Cardiac fibroblast (primary cell): Measurements from ENCODE around the gene HIGD1A.

Experiments used
- DNase-seq, 2 donors: peaks; one replicate each; pipeline versions ENCODE4 v3.0.0 to v3.0.0-alpha.2; 2010; ENCODE audit warnings: low read depth in 2 of 2
- H3K4me3 ChIP-seq, 2 donors: replicated peaks in 1 of 2; 1 replicate in 1 of 2; 2 replicates in 1 of 2; pipeline ENCODE4 v1.5.1; 2011; ENCODE audit warnings: low read depth in 2 of 2, low read length in 2 of 2, mild to moderate bottlenecking in 2 of 2, moderate library complexity in 1 of 2
- TF ChIP-seq, protein P1 (sequence below): IDR thresholded peaks from one replicate; pipeline ENCODE4 v1.5.1; 2011; ENCODE audit warnings: low read depth, mild to moderate bottlenecking, low read length, inconsistent platforms

Gene HIGD1A

DNA sequence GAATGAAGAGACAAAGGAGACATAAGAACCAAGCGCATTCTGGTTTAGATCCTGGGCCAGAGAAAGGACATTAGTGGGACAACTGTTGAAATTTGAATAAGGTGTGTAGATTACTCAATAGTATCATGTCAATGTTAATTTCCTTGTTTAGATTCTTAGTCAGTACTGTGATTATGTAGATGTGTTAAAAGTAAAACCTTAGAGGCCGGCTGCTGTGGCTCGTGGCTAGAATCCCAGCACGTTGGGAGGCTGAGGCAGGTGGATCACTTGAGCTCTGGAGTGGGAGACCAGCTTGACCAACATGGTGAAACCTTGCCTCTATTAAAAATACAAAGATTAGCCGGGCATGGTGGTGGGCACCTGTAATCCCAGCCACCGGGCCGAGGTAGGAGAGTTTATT is 44.7 kb upstream of the HIGD1A start:
- no peak overlapping the region for H3K4me3 ChIP-seq
- TF ChIP-seq, protein P1, sequence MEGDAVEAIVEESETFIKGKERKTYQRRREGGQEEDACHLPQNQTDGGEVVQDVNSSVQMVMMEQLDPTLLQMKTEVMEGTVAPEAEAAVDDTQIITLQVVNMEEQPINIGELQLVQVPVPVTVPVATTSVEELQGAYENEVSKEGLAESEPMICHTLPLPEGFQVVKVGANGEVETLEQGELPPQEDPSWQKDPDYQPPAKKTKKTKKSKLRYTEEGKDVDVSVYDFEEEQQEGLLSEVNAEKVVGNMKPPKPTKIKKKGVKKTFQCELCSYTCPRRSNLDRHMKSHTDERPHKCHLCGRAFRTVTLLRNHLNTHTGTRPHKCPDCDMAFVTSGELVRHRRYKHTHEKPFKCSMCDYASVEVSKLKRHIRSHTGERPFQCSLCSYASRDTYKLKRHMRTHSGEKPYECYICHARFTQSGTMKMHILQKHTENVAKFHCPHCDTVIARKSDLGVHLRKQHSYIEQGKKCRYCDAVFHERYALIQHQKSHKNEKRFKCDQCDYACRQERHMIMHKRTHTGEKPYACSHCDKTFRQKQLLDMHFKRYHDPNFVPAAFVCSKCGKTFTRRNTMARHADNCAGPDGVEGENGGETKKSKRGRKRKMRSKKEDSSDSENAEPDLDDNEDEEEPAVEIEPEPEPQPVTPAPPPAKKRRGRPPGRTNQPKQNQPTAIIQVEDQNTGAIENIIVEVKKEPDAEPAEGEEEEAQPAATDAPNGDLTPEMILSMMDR = no peak
- no peak for DNase-seq

DNA sequence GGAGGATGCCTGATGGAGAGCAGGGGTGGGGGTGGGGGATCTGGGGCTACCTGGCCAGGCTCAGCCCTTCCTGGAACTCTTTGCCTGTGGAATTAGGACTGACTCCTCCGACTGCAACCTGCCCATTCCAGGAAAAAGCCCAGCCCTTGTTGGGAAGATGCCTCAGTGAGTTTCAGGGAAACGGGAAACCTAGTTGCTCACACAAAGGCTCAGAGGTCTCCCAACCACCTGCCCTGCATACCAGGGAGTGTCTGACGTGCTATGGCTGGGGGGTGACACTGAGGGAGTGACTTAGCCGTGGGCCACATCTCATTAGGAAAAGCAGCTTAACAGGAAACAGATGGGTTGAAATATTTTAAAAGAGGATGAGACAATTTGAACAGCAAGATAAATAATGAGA is 43.4 kb upstream of the HIGD1A start:
- H3K4me3 ChIP-seq = no peak overlapping the region
- TF ChIP-seq, protein P1 = no peak
- no peak for DNase-seq

DNA sequence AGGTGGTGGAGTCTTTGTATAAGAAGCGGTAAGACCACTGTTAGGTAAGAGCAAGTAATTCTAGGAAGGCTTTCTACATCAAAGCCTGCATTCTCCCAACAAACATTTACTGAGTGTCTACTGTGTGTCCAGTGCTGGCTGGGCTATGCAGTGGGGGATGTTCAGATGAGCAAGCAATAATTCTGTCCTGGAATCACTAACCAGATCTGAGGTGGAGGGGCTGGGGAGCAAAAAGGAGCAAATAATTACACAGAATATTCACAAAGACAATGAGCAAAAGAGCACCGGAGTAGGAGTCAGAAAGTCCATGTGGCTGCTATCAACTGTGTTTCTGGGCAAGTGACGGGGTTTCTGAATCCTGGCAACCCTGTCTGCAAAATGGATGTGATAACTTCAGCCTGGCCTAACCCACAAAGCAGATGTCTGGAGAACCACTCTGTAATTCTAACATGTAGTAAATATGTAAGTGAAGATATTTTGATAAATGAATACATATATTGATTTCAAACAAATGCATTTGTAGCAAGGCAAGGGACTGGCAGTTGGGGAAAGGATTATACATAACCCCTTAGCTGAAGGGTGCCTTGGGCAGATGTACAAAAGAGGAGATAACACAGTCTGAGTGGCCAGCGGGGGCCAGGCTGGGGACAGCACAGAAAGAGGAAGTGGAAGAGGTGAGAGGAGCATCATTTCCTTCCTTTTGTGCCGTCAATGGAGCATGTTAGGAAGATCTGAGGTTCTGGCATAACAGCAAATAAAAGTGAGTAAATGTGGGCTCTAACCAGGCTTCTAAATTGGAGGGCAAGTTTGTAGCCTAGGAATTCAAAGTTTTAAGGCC is 42.6 kb upstream of the HIGD1A start:
- H3K4me3 ChIP-seq = no peak overlapping the region
- no peak for DNase-seq
- TF ChIP-seq, protein P1 = no peak

DNA sequence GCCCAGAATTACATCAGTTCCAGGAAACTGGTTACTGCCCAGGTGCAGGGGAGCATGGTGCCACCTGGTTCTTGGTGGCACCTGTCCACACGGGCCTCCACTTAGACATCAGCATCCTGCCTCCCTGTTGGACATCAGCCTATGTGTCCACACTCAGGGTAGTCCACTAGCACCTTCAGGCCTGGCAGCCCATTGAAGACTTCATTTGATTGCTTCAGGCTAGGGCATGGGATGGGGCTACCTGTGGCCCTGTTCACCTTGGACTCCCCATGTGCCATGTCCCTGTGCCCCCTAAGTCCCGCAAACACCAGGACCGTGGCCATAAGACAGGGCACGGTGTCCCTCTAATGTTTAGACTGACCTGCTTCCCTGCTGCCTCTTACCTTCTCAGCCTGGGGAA is 40.5 kb upstream of the HIGD1A start:
- TF ChIP-seq, protein P1 = no peak
- H3K4me3 ChIP-seq = no peak overlapping the region
- DNase-seq = no peak

DNA sequence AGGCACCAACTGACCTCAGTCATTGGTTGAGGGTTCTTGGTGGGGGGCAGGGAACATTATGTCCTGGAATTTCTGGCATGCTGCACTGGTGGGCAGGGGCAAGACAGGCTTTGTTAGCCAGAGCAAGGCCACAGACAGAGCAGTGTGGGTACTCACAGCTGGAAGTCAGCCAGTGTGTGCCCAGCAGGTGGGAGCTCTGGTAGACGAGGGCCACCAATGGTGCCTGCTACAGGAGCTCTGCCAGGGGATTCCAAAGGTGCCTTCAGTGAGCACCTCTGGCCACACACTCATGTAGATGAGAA is 40.1 kb upstream of the HIGD1A start:
- DNase-seq = no peak
- no peak overlapping the region for H3K4me3 ChIP-seq
- TF ChIP-seq, protein P1 = no peak

DNA sequence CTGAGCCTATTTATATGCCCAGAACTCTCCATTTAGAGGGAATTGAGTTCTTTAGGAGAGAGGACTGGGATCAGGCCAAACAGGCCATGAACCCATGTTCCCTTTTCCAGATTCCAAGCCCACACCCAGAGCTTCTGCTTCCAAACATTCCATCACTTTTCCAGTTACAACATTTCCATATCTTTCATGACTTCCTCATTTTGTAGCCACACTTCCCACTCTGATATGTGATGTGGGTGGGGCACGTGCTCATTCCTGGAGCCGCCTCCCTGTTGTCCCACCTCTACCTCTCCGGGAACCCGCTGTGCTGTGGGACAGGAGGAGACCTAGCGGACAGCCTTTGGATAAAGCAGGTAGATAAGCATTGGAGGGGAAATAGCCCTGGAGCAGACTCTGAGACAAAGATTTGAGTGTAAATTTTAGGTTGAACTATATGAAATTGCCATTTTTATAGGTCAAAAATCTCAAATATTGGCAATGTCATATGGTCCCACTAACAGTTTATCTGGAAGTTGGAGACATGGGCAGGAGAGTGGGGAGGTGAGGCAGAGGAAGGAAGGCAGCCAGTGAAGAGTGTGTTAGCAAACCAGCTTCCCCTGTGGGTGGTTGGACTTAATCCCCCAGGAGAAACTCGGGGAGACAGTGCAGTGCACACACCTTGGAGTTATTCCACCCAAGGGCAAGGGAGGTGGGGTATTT is 39.6 kb upstream of the HIGD1A start:
- TF ChIP-seq, protein P1 = no peak
- no peak overlapping the region for H3K4me3 ChIP-seq
- DNase-seq = peak in 1 of 2 donors; percentile 41
